ENCODE data around the gene ITPK1.

DNA sequence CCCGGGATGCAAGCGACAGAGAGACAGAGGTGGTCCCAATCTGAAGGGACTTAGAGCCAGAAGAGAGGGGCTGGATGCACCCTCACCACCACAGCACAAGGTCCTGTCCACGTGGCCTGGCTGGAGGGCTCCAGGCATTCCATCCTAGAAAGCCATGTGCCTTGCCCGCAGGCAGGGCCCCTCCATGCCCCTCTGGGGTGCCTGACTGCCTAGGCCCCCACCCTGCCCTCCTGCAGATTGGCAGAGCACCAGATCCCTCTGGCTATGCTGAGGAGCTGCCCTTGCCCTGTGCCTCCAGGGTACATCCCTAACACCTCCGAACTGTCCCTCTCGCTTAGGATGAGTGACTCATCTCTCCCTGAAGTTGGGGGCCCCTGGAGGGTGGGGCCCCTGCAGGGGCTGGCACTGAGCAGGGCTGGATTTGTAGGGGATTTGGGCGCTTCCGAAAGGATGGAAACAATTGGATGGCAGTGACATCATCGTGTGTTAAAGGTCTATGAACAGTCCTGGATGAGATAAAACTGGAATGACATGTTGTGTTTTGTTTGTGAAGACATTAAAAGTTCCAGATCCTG, 141.8 kb downstream of the ITPK1 start:
- TF ChIP-seq MAZ (IDR thresholded peaks at IDR 0.05; ENCODE audit: borderline replicate concordance, low read depth, low read length): no peak
- no peak for TF ChIP-seq RCOR1 (IDR thresholded peaks at IDR 0.05; ENCODE audit: low read depth, low read length)
- no peak for TF ChIP-seq ESRRA (IDR thresholded peaks at IDR 0.05; ENCODE audit: borderline replicate concordance, low read length)
- TF ChIP-seq, protein P1, sequence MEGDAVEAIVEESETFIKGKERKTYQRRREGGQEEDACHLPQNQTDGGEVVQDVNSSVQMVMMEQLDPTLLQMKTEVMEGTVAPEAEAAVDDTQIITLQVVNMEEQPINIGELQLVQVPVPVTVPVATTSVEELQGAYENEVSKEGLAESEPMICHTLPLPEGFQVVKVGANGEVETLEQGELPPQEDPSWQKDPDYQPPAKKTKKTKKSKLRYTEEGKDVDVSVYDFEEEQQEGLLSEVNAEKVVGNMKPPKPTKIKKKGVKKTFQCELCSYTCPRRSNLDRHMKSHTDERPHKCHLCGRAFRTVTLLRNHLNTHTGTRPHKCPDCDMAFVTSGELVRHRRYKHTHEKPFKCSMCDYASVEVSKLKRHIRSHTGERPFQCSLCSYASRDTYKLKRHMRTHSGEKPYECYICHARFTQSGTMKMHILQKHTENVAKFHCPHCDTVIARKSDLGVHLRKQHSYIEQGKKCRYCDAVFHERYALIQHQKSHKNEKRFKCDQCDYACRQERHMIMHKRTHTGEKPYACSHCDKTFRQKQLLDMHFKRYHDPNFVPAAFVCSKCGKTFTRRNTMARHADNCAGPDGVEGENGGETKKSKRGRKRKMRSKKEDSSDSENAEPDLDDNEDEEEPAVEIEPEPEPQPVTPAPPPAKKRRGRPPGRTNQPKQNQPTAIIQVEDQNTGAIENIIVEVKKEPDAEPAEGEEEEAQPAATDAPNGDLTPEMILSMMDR (IDR thresholded peaks at IDR 0.05): no peak
- TF ChIP-seq CEBPB (IDR thresholded peaks at IDR 0.05): no peak
- no peak for TF ChIP-seq MAFK (IDR thresholded peaks at IDR 0.05; ENCODE audit: partially characterized antibody)
- TF ChIP-seq, protein P2, sequence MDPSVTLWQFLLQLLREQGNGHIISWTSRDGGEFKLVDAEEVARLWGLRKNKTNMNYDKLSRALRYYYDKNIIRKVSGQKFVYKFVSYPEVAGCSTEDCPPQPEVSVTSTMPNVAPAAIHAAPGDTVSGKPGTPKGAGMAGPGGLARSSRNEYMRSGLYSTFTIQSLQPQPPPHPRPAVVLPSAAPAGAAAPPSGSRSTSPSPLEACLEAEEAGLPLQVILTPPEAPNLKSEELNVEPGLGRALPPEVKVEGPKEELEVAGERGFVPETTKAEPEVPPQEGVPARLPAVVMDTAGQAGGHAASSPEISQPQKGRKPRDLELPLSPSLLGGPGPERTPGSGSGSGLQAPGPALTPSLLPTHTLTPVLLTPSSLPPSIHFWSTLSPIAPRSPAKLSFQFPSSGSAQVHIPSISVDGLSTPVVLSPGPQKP (IDR thresholded peaks at IDR 0.05; ENCODE audit: low read depth, low read length): no peak
